ENCODE data around the gene HECW1. TPM values are rescaled to one million over a fixed set of nuclear protein-coding genes. Genes with fewer than 3 reads are reported as not detected.

Gene HECW1
- total and polyA plus RNA-seq, 2 of the 13 experiments (the other 11 are each of a cell fraction or from before 2014, with no cell fraction given) = not detected

- no peak for DNase-seq (ENCODE audit: low spot score)
- in situ Hi-C loops (cut with HindIII; ENCODE audit: extremely low pct_ligation_motif_present, low pct_unique_long_range_greater_than_20kb) = no loop called here
- TF ChIP-seq, protein P1, sequence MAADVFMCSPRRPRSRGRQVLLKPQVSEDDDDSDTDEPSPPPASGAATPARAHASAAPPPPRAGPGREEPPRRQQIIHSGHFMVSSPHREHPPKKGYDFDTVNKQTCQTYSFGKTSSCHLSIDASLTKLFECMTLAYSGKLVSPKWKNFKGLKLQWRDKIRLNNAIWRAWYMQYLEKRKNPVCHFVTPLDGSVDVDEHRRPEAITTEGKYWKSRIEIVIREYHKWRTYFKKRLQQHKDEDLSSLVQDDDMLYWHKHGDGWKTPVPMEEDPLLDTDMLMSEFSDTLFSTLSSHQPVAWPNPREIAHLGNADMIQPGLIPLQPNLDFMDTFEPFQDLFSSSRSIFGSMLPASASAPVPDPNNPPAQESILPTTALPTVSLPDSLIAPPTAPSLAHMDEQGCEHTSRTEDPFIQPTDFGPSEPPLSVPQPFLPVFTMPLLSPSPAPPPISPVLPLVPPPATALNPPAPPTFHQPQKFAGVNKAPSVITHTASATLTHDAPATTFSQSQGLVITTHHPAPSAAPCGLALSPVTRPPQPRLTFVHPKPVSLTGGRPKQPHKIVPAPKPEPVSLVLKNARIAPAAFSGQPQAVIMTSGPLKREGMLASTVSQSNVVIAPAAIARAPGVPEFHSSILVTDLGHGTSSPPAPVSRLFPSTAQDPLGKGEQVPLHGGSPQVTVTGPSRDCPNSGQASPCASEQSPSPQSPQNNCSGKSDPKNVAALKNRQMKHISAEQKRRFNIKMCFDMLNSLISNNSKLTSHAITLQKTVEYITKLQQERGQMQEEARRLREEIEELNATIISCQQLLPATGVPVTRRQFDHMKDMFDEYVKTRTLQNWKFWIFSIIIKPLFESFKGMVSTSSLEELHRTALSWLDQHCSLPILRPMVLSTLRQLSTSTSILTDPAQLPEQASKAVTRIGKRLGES (CRISPR knock-in tag; IDR thresholded peaks at IDR 0.05; ENCODE audit: borderline replicate concordance) = no peak
- TF ChIP-seq RFXANK (CRISPR knock-in tag; IDR thresholded peaks at IDR 0.05) = no peak
- no peak for TF ChIP-seq ZBTB40 (IDR thresholded peaks at IDR 0.05)
- TF ChIP-seq ZBTB40 (CRISPR knock-in tag; IDR thresholded peaks at IDR 0.05) = no peak
- TF ChIP-seq RFX1 (IDR thresholded peaks at IDR 0.05) = no peak
- no peak for TF ChIP-seq GABPA (IDR thresholded peaks at IDR 0.05; ENCODE audit: low read depth, low read length)
- TF ChIP-seq GABPA (CRISPR knock-in tag; IDR thresholded peaks at IDR 0.05; ENCODE audit: low read depth) = no peak
- TF ChIP-seq MIER2 (CRISPR knock-in tag; IDR thresholded peaks at IDR 0.05) = no peak
- TF ChIP-seq SP5 (CRISPR knock-in tag; IDR thresholded peaks at IDR 0.05; ENCODE audit: borderline replicate concordance, low read depth) = no peak
- no peak for TF ChIP-seq TBX3 (IDR thresholded peaks at IDR 0.05; ENCODE audit: borderline replicate concordance)
- no peak for TF ChIP-seq FOXA1 (IDR thresholded peaks at IDR 0.05)
- no peak for TF ChIP-seq FOXA1 (CRISPR knock-in tag; IDR thresholded peaks at IDR 0.05)
Measured at GRCh38 chr7:43138710-43139109, 26.3 kb downstream of the HECW1 start.

More at GRCh38 chr7:43138710-43139109, 26.3 kb downstream of the HECW1 start:
- Histone ChIP-seq H3K27ac (ENCODE audit: extremely low read length, insufficient read depth, low read length) (no peak overlapping the region), H2AFZ (ENCODE audit: low read length) (no peak overlapping the region), H3K4me1 (ENCODE audit: insufficient read depth, low read length) (no peaks in the 10 kb centered on the region), H3K9ac (ENCODE audit: insufficient read depth, low read depth, low read length) (no peak overlapping the region), H3K4me3 (replicated peaks in 1 of 3; ENCODE audit: insufficient read depth in 1 of 3, low read depth in 2 of 3, low read length in 3 of 3) (no peak overlapping the region), H3K36me3 (replicated peaks in 1 of 2; ENCODE audit: control insufficient read depth in 1 of 2, insufficient read depth in 2 of 2, low read length in 2 of 2) (no peaks in the 10 kb centered on the region), H4K20me1 (ENCODE audit: insufficient read depth, low read length) (no peaks in the 10 kb centered on the region), H3K27me3 (ENCODE audit: control insufficient read depth in 1 of 2, insufficient read depth in 2 of 2, low read length in 2 of 2) (peaks cover 0 to 4% of the 10 kb centered on the region in 2 experiments; a peak in 1 of 5 replicates), H3K9me3 (ENCODE audit: low read length) (no peaks in the 10 kb centered on the region), H3K79me2 (ENCODE audit: insufficient read depth, low read length) (no peaks in the 10 kb centered on the region), H3K4me2 (ENCODE audit: low read depth, low read length) (no peak overlapping the region)
- POLR2A ChIA-PET = no interaction called here
- 7% methylated on average over 4 of the region's 4 CpGs for WGBS (ENCODE audit: low lambda C conversion rate)
- no TSS peak for BruUV-seq (replicated peaks)
- intact Hi-C loops (cut with micrococcal nuclease; ENCODE audit: unreplicated experiment) = no loop called here
- ATAC-seq = no peak
- no peak for FAIRE-seq
- CTCF ChIA-PET (ENCODE audit: low intra/inter-chr PET ratio, low total read pairs) = no interaction called here

Measured in HepG2 (cell line).